GM12874 (cell line): ENCODE measurements around the gene SLC49A3.

Experiments
- TF ChIP-seq, protein P1 (sequence below): IDR thresholded peaks from 2 replicates; pipeline ENCODE4 v1.5.1; 2011; ENCODE audit warnings: low read depth, mild to moderate bottlenecking, control low read depth, low read length, moderate library complexity; ENCODE audit not compliant: insufficient read depth

The SLC49A3 gene

GRCh38 chr4:730511-730910 lies 41.6 kb upstream of the SLC49A3 start:
- TF ChIP-seq, protein P1, sequence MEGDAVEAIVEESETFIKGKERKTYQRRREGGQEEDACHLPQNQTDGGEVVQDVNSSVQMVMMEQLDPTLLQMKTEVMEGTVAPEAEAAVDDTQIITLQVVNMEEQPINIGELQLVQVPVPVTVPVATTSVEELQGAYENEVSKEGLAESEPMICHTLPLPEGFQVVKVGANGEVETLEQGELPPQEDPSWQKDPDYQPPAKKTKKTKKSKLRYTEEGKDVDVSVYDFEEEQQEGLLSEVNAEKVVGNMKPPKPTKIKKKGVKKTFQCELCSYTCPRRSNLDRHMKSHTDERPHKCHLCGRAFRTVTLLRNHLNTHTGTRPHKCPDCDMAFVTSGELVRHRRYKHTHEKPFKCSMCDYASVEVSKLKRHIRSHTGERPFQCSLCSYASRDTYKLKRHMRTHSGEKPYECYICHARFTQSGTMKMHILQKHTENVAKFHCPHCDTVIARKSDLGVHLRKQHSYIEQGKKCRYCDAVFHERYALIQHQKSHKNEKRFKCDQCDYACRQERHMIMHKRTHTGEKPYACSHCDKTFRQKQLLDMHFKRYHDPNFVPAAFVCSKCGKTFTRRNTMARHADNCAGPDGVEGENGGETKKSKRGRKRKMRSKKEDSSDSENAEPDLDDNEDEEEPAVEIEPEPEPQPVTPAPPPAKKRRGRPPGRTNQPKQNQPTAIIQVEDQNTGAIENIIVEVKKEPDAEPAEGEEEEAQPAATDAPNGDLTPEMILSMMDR, result no peak

DNA sequence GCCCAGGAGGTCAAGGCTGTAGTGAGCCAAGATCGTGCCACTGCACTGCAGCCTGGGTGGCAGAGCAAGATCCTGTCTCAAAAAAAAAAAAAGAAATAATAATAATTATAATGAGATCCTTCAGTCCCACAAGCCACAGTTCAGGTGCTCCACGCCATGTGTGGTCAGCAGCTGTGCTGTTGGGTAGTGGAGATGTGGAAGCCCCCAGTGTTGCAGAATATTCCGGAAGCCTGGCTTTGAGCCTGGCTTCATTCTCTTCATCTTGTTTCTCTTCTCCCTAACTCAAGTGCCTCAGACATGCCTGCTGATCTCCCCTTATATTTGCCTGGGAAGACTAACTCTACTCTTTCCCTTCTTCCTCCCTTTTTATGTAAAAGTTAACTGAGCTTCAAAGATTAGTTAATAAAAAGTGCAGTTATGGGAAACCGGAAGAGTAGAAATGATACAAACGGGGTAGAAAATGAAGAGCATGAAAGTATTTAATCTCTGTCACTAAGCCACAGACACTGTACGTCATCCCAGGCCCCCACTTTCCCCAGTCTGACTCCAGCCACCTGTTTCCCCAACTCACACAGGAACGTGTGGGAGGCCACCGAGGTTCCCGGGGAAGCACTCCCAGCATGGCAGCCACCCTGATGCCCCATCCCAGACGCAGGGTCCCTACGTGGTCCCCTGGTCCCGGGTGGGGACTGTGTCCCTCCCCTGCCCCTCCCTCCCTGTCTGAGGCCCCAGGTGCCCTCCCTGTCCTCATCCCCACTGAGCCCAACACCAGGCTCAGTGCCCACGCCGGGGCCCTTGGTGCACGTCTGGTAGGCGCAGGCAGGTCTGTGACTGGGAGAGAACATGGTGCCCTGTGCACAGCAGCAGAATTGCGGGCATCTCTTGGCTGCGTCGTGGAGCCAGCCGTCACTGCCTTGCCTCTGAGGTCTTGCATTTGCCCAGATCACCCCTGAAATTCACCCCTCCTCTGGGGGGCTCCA lies 40.7 kb upstream of the SLC49A3 start:
- TF ChIP-seq, protein P1, result no peak

- TF ChIP-seq, protein P1, result no peak
Observed at GRCh38 chr4:727576-727975, 38.6 kb upstream of the SLC49A3 start.

DNA sequence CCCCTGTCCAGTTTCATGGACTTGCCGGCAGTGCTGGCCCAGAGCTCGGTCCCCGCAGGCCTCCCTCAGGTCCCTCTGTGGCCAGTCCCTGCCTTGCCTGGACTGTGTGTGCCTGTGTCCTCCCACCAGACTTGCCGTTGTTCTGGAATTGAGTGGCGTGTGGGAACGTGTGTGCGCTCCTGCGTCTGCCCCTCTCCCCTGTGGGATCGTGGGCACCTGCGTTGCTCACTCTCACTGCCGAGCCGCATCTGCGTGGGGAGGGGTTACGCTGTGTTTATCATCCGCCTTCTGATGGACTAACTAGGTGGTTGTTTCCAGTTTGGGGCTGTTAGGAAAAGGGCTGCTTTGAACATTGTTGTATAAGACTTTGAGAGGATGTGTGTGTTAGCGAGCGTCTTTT lies 37.9 kb upstream of the SLC49A3 start:
- TF ChIP-seq, protein P1, result no peak

DNA sequence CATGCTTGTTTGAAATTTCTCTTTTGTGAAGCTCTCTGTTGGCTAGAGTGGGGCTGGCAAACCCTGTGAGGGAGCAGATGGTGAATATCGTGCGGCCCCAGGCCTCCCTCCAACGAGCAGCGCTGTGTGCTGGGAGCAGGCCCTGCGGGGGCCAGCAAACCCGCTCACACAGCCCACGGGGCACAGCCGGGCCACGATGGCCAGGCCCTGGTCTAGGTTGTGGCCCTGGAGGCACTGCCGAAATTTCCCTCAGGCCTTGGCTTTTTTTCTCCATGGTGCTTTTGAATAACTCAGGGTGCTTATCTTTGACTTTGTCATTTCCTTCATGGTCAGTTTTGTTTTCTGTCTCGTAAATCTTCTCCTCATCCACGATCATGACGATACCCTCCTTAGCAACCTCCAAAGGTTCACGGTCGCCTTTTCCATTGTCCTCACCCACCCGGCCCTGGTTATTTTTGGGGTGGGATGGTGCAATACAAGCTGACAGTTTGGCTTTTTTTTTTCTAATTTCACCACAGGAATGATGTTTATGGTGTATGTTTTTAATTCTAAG lies 37.4 kb upstream of the SLC49A3 start:
- TF ChIP-seq, protein P1, result no peak

DNA sequence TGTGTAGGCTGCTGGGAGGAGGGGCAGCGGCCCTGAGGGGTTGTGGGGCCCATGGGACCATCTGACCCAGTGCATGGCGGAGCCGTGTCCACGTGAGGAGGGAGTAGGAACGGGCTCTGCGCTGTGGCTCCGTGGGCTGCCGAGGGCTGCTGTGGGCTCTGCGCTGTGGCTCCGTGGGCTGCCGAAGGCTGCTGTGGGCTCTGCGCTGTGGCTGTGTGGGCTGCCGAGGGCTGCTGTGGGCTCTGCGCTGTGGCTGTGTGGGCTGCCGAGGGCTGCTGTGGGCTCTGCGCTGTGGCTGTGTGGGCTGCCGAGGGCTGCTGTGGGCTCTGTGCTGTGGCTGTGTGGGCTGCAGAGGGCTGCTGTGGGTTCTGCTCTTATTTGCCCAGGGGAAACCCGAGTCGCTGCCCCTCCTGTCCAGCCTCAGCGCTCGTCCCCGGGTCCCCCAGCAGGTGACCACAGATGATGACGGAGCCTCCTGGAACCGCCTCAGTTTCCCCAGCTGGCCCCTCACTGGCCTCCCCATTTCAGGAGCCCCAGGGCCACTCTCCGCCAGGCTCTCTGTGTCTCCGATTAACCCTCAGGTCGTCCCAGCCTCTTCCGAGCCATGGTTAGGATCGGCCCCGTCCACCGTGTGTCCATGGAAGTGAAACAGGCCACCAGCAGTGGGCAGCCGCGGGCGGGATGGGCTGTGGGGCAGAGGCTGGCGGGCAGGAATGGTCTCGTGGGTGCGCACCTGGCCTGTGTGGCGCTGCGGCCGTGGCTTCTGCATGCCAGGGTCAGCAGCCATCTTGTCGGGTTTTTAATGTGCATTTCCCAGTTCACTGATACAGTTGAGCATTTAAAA lies 36.7 kb upstream of the SLC49A3 start:
- TF ChIP-seq, protein P1, result no peak
